CD14-positive monocyte (primary cell): Measurements from ENCODE around the gene FCN3. TPM values are rescaled to one million over a fixed set of nuclear protein-coding genes. Genes with fewer than 3 reads are reported as not detected.

Source experiments
- DNase-seq, 3 donors: peaks; one replicate each; pipeline ENCODE4 v3.0.0-alpha.2; 2011 to 2022
- H2AFZ ChIP-seq: 2 replicates; pipeline ENCODE4 v1.6.0; 2012; ENCODE audit warnings: mild to moderate bottlenecking, low read depth, low read length, inconsistent platforms; ENCODE audit not compliant: insufficient read depth, poor library complexity, severe bottlenecking
- H3K27ac ChIP-seq, 2 donors: 1 replicate in 1 of 2; 2 replicates in 1 of 2; pipeline ENCODE4 v1.5.1; 2012 to 2013; ENCODE audit warnings: low read length in 2 of 2, control low read depth in 1 of 2, inconsistent platforms in 1 of 2, low read depth in 1 of 2, mild to moderate bottlenecking in 1 of 2
- H3K27me3 ChIP-seq, 2 donors: one replicate each; pipeline versions ENCODE4 v1.6.0 to v1.6.1; 2011 to 2013; ENCODE audit warnings: low read length in 2 of 2; ENCODE audit not compliant: control insufficient read depth in 2 of 2, insufficient read depth in 2 of 2
- H3K36me3 ChIP-seq, 2 donors: replicated peaks in 1 of 2; 1 replicate in 1 of 2; 2 replicates in 1 of 2; pipeline versions ENCODE4 v1.5.1 to v1.6.1; 2012 to 2013; ENCODE audit warnings: low read length in 2 of 2, control low read depth in 1 of 2, inconsistent platforms in 1 of 2, mild to moderate bottlenecking in 1 of 2; ENCODE audit not compliant: insufficient read depth in 2 of 2, control insufficient read depth in 1 of 2
- H3K4me1 ChIP-seq, 2 donors: 1 replicate in 1 of 2; 2 replicates in 1 of 2; pipeline versions ENCODE4 v1.5.1 to v1.6.1; 2012 to 2013; ENCODE audit warnings: low read length in 2 of 2, control low read depth in 1 of 2, inconsistent platforms in 1 of 2, mild to moderate bottlenecking in 1 of 2, moderate library complexity in 1 of 2; ENCODE audit not compliant: insufficient read depth in 2 of 2, control insufficient read depth in 1 of 2
- H3K4me2 ChIP-seq: replicated peaks from 2 replicates; pipeline ENCODE3; 2012; ENCODE audit warnings: low read length, moderate library complexity, mild to moderate bottlenecking; ENCODE audit not compliant: poor library complexity, severe bottlenecking; ENCODE audit errors: extremely low read depth
- H3K4me3 ChIP-seq, 3 experiments: fragments of 200-600 bp in 1 of 3; sonication (generic) in 1 of 3; replicated peaks in 1 of 3; 1 replicate in 2 of 3; 2 replicates in 1 of 3; pipeline ENCODE4 v1.5.1; 2011 to 2013; ENCODE audit warnings: low read length in 3 of 3, mild to moderate bottlenecking in 3 of 3, control low read depth in 2 of 3, low read depth in 2 of 3, inconsistent platforms in 1 of 3, moderate library complexity in 1 of 3
- H3K79me2 ChIP-seq: 2 replicates; pipeline ENCODE4 v1.6.0; 2012; ENCODE audit warnings: mild to moderate bottlenecking, control low read depth, inconsistent platforms, low read length, moderate library complexity; ENCODE audit not compliant: insufficient read depth
- H3K9ac ChIP-seq: 2 replicates; pipeline ENCODE4 v1.6.0; 2017; ENCODE audit warnings: low read length, mild to moderate bottlenecking; ENCODE audit not compliant: insufficient read depth, poor library complexity, severe bottlenecking
- H3K9me3 ChIP-seq, 2 donors: replicated peaks in 1 of 2; 1 replicate in 1 of 2; 2 replicates in 1 of 2; pipeline versions ENCODE4 v1.5.1 to v1.6.1; 2012 to 2013; ENCODE audit warnings: low read length in 2 of 2, control low read depth in 1 of 2; ENCODE audit not compliant: control insufficient read depth in 1 of 2, insufficient read depth in 1 of 2
- H4K20me1 ChIP-seq: 2 replicates; pipeline ENCODE4 v1.6.0; 2012; ENCODE audit warnings: mild to moderate bottlenecking, low read length, control low read depth, moderate library complexity; ENCODE audit not compliant: insufficient read depth
- H3K27ac Mint-ChIP-seq, 7 donors: one replicate each; pipeline ENCODE4 v1.8.0; 2020; ENCODE audit warnings: mild to moderate bottlenecking in 7 of 7, mixed read lengths in 7 of 7, moderate library complexity in 6 of 7, inconsistent platforms in 2 of 7
- H3K27me3 Mint-ChIP-seq, 3 donors: one replicate each; pipeline ENCODE4 v1.8.0; 2021 to 2022; ENCODE audit warnings: low read depth in 3 of 3, mild to moderate bottlenecking in 3 of 3, mixed read lengths in 3 of 3, moderate library complexity in 3 of 3, inconsistent platforms in 1 of 3
- H3K36me3 Mint-ChIP-seq, 2 donors: one replicate each; pipeline ENCODE4 v1.8.0; 2020; ENCODE audit warnings: mixed read lengths in 2 of 2, inconsistent platforms in 1 of 2, mild to moderate bottlenecking in 1 of 2
- H3K4me1 Mint-ChIP-seq: one replicate; pipeline ENCODE4 v1.8.0; 2020; ENCODE audit warnings: mild to moderate bottlenecking, mixed read lengths
- H3K4me3 Mint-ChIP-seq, 2 donors: one replicate each; pipeline ENCODE4 v1.8.0; 2020; ENCODE audit warnings: mild to moderate bottlenecking in 2 of 2, mixed read lengths in 2 of 2, moderate library complexity in 1 of 2
- H3K9me3 Mint-ChIP-seq, 7 donors: one replicate each; pipeline ENCODE4 v1.8.0; 2020 to 2022; ENCODE audit warnings: mixed read lengths in 7 of 7, mild to moderate bottlenecking in 6 of 7, moderate library complexity in 6 of 7, inconsistent platforms in 2 of 7
- WGBS: methylation state at CpG from one replicate; pipeline ENCODE4 v1.1.5; 2013; ENCODE audit warnings: missing lambda C conversion rate; ENCODE audit not compliant: insufficient coverage; 5-methylcytosine and 5-hydroxymethylcytosine counted together
- intact Hi-C, 2 donors: fragments of 100-400 bp; cut with micrococcal nuclease; formaldehyde crosslinking; loops; one replicate each; pipeline versions ENCODE4 v1.15.0 to v1.15.1; 2023
- polyA plus RNA-seq, 3 donors: library from polyadenylated mRNA; depleted of rRNA in 1 of 3; unstranded in 2 of 3; stranded (reverse) in 1 of 3; fragments of 300-500 nt in 2 of 3; fragments of >200 nt in 1 of 3; fragmentation: Illumina TruSeq in 2 of 3; gene quantifications; 1 replicate in 2 of 3; 2 replicates in 1 of 3; pipeline ENCODE4 v1.2.3, GENCODE V29; 2012 to 2021
- TF ChIP-seq, protein P1 (sequence below): fragments of 200-600 bp; IDR thresholded peaks from one replicate; pipeline ENCODE4 v1.8.0; 2022; ENCODE audit warnings: antibody characterized with exemption, mild to moderate bottlenecking

FCN3 gene
- polyA plus RNA-seq, 3 donors = not detected

DNA sequence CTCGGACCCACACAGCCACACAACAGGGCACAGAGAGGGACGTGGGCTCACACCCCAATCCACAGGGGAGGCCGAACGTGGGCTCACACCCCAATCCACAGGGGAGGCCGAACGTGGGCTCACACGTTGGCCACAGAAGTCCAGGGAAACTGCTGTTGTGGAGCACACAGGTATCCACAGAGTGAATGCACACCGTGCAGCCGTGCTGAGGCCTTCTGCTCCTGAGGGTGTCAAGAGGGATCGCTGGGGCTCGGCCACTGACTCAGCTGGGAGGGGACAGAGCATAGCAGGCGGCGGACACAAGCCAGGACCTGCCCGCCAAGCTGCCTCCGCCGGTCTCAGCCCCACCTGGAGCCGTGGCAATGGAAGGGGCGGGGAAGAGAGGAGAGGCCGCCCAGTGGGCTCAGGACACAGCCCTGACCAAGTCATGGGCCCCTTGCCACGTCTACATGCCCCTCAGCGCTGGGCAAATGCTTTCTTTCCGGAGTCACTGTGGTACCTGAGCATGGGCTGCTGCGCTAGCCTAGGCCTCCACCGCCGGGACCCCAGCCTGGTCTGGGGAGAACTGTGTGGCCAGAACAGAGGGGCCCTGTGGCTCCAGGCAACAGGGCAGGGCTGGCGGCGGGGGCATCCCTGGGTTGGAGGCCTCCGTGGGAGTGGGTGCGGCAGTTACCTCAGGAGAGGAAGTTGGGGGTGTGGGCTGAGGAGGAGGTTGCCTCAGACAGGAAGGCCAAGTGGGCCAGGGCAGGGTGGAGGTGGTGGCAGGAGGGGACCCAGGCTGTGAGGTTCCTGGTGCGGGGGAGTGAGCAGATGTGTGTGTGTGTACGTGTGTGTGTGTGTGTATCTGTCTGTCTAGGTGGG is 31.6 kb downstream of the FCN3 start:
- peak overlapping the region; percentile 84 for H2AFZ ChIP-seq
- Mint-ChIP-seq H3K27me3 (peaks cover 0 to 4% (median 0%) of the 10 kb centered on the region in 3 donors), H3K36me3 (peaks cover 30 to 33% of the 10 kb centered on the region in 2 donors), H3K27ac (peak overlapping the region; percentile 66 to 93 (median 81)), H3K9me3 (peaks cover 0 to 2% (median 0%) of the 10 kb centered on the region in 7 donors), H3K4me1 (peaks cover 57% of the 10 kb centered on the region), H3K4me3 (peak overlapping the region; percentile 82 to 96)
- peaks cover 35% of the 10 kb centered on the region for H3K79me2 ChIP-seq
- H3K36me3 ChIP-seq = peaks cover 11 to 27% of the 10 kb centered on the region in 2 donors
- WGBS = 1% methylated on average over 28 of the region's 31 CpGs
- H3K4me1 ChIP-seq = peaks cover 44 to 55% of the 10 kb centered on the region in 2 donors
- H3K27me3 ChIP-seq = no peaks in the 10 kb centered on the region
- H3K4me2 ChIP-seq = peak overlapping the region; percentile 96
- H3K27ac ChIP-seq = peak overlapping the region; percentile 80 to 89
- no peaks in the 10 kb centered on the region for H4K20me1 ChIP-seq
- peak overlapping the region; percentile 76 for H3K9ac ChIP-seq
- intact Hi-C loops = no loop called here
- peak overlapping the region; percentile 39 to 87 (median 52) for H3K4me3 ChIP-seq
- TF ChIP-seq, protein P1, sequence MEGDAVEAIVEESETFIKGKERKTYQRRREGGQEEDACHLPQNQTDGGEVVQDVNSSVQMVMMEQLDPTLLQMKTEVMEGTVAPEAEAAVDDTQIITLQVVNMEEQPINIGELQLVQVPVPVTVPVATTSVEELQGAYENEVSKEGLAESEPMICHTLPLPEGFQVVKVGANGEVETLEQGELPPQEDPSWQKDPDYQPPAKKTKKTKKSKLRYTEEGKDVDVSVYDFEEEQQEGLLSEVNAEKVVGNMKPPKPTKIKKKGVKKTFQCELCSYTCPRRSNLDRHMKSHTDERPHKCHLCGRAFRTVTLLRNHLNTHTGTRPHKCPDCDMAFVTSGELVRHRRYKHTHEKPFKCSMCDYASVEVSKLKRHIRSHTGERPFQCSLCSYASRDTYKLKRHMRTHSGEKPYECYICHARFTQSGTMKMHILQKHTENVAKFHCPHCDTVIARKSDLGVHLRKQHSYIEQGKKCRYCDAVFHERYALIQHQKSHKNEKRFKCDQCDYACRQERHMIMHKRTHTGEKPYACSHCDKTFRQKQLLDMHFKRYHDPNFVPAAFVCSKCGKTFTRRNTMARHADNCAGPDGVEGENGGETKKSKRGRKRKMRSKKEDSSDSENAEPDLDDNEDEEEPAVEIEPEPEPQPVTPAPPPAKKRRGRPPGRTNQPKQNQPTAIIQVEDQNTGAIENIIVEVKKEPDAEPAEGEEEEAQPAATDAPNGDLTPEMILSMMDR = no peak
- peak; percentile 51 to 69 (median 69) for DNase-seq
- H3K9me3 ChIP-seq = no peaks in the 10 kb centered on the region

DNA sequence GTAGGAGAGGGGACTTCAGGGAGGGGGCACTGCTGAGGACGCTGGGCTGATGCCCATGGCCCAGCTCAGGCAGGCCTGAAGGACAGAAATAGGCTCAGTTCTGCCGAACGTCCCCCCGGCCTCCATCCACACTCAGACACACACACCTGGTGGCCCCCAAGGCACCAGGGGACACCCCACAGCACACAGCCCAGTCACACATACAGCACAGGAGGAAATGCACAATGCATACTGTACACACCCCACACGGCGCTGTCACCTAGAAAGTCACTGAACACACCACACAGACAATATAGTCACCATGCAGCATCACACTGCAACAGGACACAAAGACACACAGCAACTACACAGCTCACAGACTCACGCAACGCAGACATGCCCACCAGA is 32.2 kb downstream of the FCN3 start:
- Histone ChIP-seq H3K4me1 (peaks cover 44 to 55% of the 10 kb centered on the region in 2 donors), H4K20me1 (no peaks in the 10 kb centered on the region), H3K79me2 (peaks cover 35% of the 10 kb centered on the region), H3K9me3 (no peaks in the 10 kb centered on the region), H3K9ac (peak overlapping the region; percentile 76), H3K4me2 (peak overlapping the region; percentile 96), H3K36me3 (peaks cover 9 to 21% of the 10 kb centered on the region in 2 donors), H3K27me3 (no peaks in the 10 kb centered on the region), H2AFZ (peak overlapping the region; percentile 84), H3K4me3 (peak overlapping the region; percentile 39 to 87 (median 52)), H3K27ac (peak overlapping the region; percentile 80 to 89)
- Mint-ChIP-seq H3K27ac (peak overlapping the region; percentile 66 to 93 (median 84)), H3K36me3 (peaks cover 26 to 28% of the 10 kb centered on the region in 2 donors), H3K4me1 (peaks cover 57% of the 10 kb centered on the region), H3K4me3 (peak overlapping the region; percentile 82 to 96), H3K27me3 (peaks cover 0 to 4% (median 0%) of the 10 kb centered on the region in 3 donors), H3K9me3 (no peaks in the 10 kb centered on the region)
- 7% methylated on average over 5 of the region's 8 CpGs for WGBS
- TF ChIP-seq, protein P1 = no peak
- DNase-seq = no peak
- intact Hi-C loops = no loop called here
